Keratinocyte (primary cell): ENCODE measurements around the gene ZBTB44. TPM values are rescaled to one million over a fixed set of nuclear protein-coding genes. Genes with fewer than 3 reads are reported as not detected.

Experiments
- DNase-seq: peaks from one replicate; pipeline ENCODE4 v3.0.0-alpha.2; 2011; ENCODE audit warnings: low read depth, missing footprints, low spot score
- FAIRE-seq: peaks from 2 replicates; lab custom pipeline; 2011; peaks lifted over from hg19 to GRCh38; lab: Jason Lieb, UNC
- H2AFZ ChIP-seq: 2 replicates; pipeline ENCODE4 v1.6.0; 2012; ENCODE audit warnings: low read length, control low read depth, inconsistent platforms; ENCODE audit not compliant: control insufficient read depth
- H3K27ac ChIP-seq: 2 replicates; pipeline ENCODE4 v1.5.1; 2011; ENCODE audit warnings: low read length; ENCODE audit not compliant: control insufficient read depth, insufficient read depth
- H3K27me3 ChIP-seq: 3 replicates; pipeline ENCODE4 v1.6.0; 2011; ENCODE audit warnings: low read length; ENCODE audit not compliant: control insufficient read depth, insufficient read depth; ENCODE audit errors: extremely low read depth
- H3K36me3 ChIP-seq, 2 experiments: 2 replicates in 1 of 2; 3 replicates in 1 of 2; pipeline ENCODE4 v1.5.1; 2011; ENCODE audit warnings: low read length in 2 of 2, mild to moderate bottlenecking in 1 of 2; ENCODE audit not compliant: control insufficient read depth in 2 of 2, insufficient read depth in 2 of 2; ENCODE audit errors: extremely low read depth in 1 of 2
- H3K4me1 ChIP-seq: 3 replicates; pipeline ENCODE4 v1.5.1; 2011; ENCODE audit warnings: low read length; ENCODE audit not compliant: control insufficient read depth, insufficient read depth; ENCODE audit errors: extremely low read depth
- H3K4me2 ChIP-seq: 3 replicates; pipeline ENCODE4 v1.6.0; 2011; ENCODE audit warnings: low read depth, low read length; ENCODE audit not compliant: control insufficient read depth, insufficient read depth; ENCODE audit errors: extremely low read depth
- H3K4me3 ChIP-seq, 3 experiments: fragments of 200-600 bp in 1 of 3; sonication (generic) in 1 of 3; 2 replicates in 2 of 3; 3 replicates in 1 of 3; pipeline ENCODE4 v1.5.1; 2011 to 2016; ENCODE audit warnings: low read length in 3 of 3, mild to moderate bottlenecking in 3 of 3, control low read depth in 2 of 3, inconsistent platforms in 1 of 3, low read depth in 1 of 3, mixed read lengths in 1 of 3, mixed run types in 1 of 3, moderate library complexity in 1 of 3; ENCODE audit not compliant: control insufficient read depth in 2 of 3, insufficient read depth in 2 of 3; ENCODE audit errors: extremely low read depth in 1 of 3
- H3K79me2 ChIP-seq: 2 replicates; pipeline ENCODE4 v1.6.0; 2012; ENCODE audit warnings: low read length; ENCODE audit not compliant: control insufficient read depth, insufficient read depth
- H3K9ac ChIP-seq: 3 replicates; pipeline ENCODE4 v1.6.0; 2011; ENCODE audit warnings: low read length; ENCODE audit not compliant: control insufficient read depth, insufficient read depth; ENCODE audit errors: extremely low read depth
- H3K9me1 ChIP-seq: 3 replicates; pipeline ENCODE4 v1.6.0; 2011; ENCODE audit warnings: low read length; ENCODE audit not compliant: control insufficient read depth, insufficient read depth; ENCODE audit errors: extremely low read depth
- H3K9me3 ChIP-seq: 2 replicates; pipeline ENCODE4 v1.5.1; 2012; ENCODE audit warnings: low read depth, low read length; ENCODE audit not compliant: control insufficient read depth
- H4K20me1 ChIP-seq: 3 replicates; pipeline ENCODE4 v1.6.0; 2011; ENCODE audit warnings: low read length; ENCODE audit not compliant: control insufficient read depth, insufficient read depth; ENCODE audit errors: extremely low read depth
- CTCF ChIP-seq, 3 experiments: IDR thresholded peaks in 1 of 3; conservative IDR thresholded peaks in 1 of 3; optimal IDR thresholded peaks in 1 of 3; 2 replicates in 2 of 3; 3 replicates in 1 of 3; pipeline versions ENCODE3 to v1.5.1; 2011; ENCODE audit warnings: low read length in 3 of 3, mild to moderate bottlenecking in 3 of 3, moderate library complexity in 2 of 3, control low read depth in 1 of 3, inconsistent platforms in 1 of 3; ENCODE audit not compliant: insufficient read depth in 2 of 3; ENCODE audit errors: extremely low read depth in 1 of 3
- EZH2 ChIP-seq: IDR thresholded peaks from one replicate; pipeline ENCODE4 v1.6.1; 2012; ENCODE audit warnings: inconsistent platforms, mild to moderate bottlenecking, low read length, moderate library complexity
- dilution Hi-C: fragments of 300-500 bp; cut with MboI; formaldehyde crosslinking; loops from one replicate; pipeline ENCODE4 v1.7.0; 2020; ENCODE audit warnings: low sequenced_read_pairs; ENCODE audit not compliant: extremely low pct_ligation_motif_present
- polyA plus RNA-seq, 5 experiments: library from polyadenylated mRNA; depleted of rRNA in 3 of 5; stranded (reverse) in 3 of 5; stranded (forward) in 1 of 5; unstranded in 1 of 5; fragments of >200 nt; gene quantifications; 1 replicate in 1 of 5; 2 replicates in 3 of 5; 3 replicates in 1 of 5; pipeline versions ENCODE4 v1.2.1 to v1.2.3, GENCODE V29; 2011 to 2012; ENCODE audit warnings: missing spikeins in 2 of 5, low read depth in 1 of 5, low replicate concordance in 1 of 5

ZBTB44 gene
- polyA plus RNA-seq, 1 donor (not counting 4 experiments of a cell fraction or from before 2014, with no cell fraction given) = 16.8 TPM

GRCh38 chr11:130249371-130249770, 65.3 kb downstream of the ZBTB44 start:
- Histone ChIP-seq H3K9ac (no peak overlapping the region), H3K9me1 (no peaks in the 10 kb centered on the region), H3K36me3 (no peaks in the 10 kb centered on the region), H3K4me3 (no peak overlapping the region), H3K27me3 (no peaks in the 10 kb centered on the region), H3K4me2 (no peak overlapping the region), H3K9me3 (no peaks in the 10 kb centered on the region), H4K20me1 (no peaks in the 10 kb centered on the region), H3K27ac (no peak overlapping the region), H3K79me2 (peaks cover 4% of the 10 kb centered on the region), H3K4me1 (no peaks in the 10 kb centered on the region), H2AFZ (no peak overlapping the region)
- DNase-seq (no peak), FAIRE-seq (no peak)
- dilution Hi-C loops = no loop called here
- no peak for TF ChIP-seq CTCF (optimal IDR thresholded peaks at IDR 0.05 in 1 of 3, IDR thresholded peaks at IDR 0.05 in 1 of 3, conservative IDR thresholded peaks at IDR 0.05 in 1 of 3; ENCODE audit: extremely low read depth in 1 of 3, insufficient read depth in 2 of 3, low read length in 3 of 3)
- no peak for TF ChIP-seq EZH2

GRCh38 chr11:130247319-130247718, 67.4 kb downstream of the ZBTB44 start:
- dilution Hi-C loops = no loop called here
- Histone ChIP-seq H4K20me1 (no peaks in the 10 kb centered on the region), H3K9me1 (no peaks in the 10 kb centered on the region), H3K4me3 (no peak overlapping the region), H3K4me2 (no peak overlapping the region), H3K27me3 (no peaks in the 10 kb centered on the region), H3K79me2 (peaks cover 4% of the 10 kb centered on the region), H3K27ac (no peak overlapping the region), H3K9me3 (no peaks in the 10 kb centered on the region), H3K9ac (no peak overlapping the region), H3K36me3 (no peaks in the 10 kb centered on the region), H2AFZ (no peak overlapping the region), H3K4me1 (no peaks in the 10 kb centered on the region)
- no peak for TF ChIP-seq CTCF (optimal IDR thresholded peaks at IDR 0.05 in 1 of 3, IDR thresholded peaks at IDR 0.05 in 1 of 3, conservative IDR thresholded peaks at IDR 0.05 in 1 of 3; ENCODE audit: extremely low read depth in 1 of 3, insufficient read depth in 2 of 3, low read length in 3 of 3)
- no peak for TF ChIP-seq EZH2
- DNase-seq = no peak
- no peak for FAIRE-seq
